AG09309 (cell line): ENCODE data around the gene TMEM8B.

ENCODE experiments used
- DNase-seq: peaks from one replicate; pipeline ENCODE4 v3.0.0-alpha.2; 2010; ENCODE audit warnings: low read depth
- H3K4me3 ChIP-seq: 2 replicates; pipeline ENCODE4 v1.5.1; 2011; ENCODE audit warnings: mild to moderate bottlenecking, low read depth, low read length, moderate library complexity; ENCODE audit not compliant: control insufficient read depth
- CTCF ChIP-seq: IDR thresholded peaks from 2 replicates; pipeline ENCODE4 v1.5.1; 2011; ENCODE audit warnings: mild to moderate bottlenecking, low read depth, low read length, inconsistent platforms; ENCODE audit not compliant: insufficient read depth, control insufficient read depth; ENCODE audit errors: missing control alignments

TMEM8B gene

GRCh38 chr9:35864695-35865255 lies 35.7 kb downstream of the TMEM8B start:
- DNase-seq: no peak
- no peak overlapping the region for H3K4me3 ChIP-seq
- TF ChIP-seq CTCF: no peak

- DNase-seq: no peak
- no peak for TF ChIP-seq CTCF
- H3K4me3 ChIP-seq: no peak overlapping the region
These were observed 38.5 kb downstream of the TMEM8B start for GRCh38 chr9:35867538-35867937.

GRCh38 chr9:35868933-35869332 lies 39.9 kb downstream of the TMEM8B start:
- no peak for TF ChIP-seq CTCF
- no peak overlapping the region for H3K4me3 ChIP-seq
- no peak for DNase-seq

GRCh38 chr9:35869621-35870216 lies 40.7 kb downstream of the TMEM8B start:
- TF ChIP-seq CTCF: no peak
- no peak for DNase-seq
- no peak overlapping the region for H3K4me3 ChIP-seq

GRCh38 chr9:35870351-35870923 lies 41.4 kb downstream of the TMEM8B start, which contains the start of gene OR13J1:
Gene OR13J1, minus strand, starts transcription at chr9:35870401. Its CDS starts 0 bp downstream, at chr9:35870401.
- DNase-seq: no peak
- no peak for TF ChIP-seq CTCF
- no peak within 1 kb of the TSS for H3K4me3 ChIP-seq

- TF ChIP-seq CTCF: no peak
- no peak for DNase-seq
- H3K4me3 ChIP-seq: no peak overlapping the region
These were observed 42.5 kb downstream of the TMEM8B start for GRCh38 chr9:35871545-35871944.
